Tibial nerve (tissue), 4 donors: ENCODE results near the gene RIMS4. TPM values are rescaled to one million over a fixed set of nuclear protein-coding genes. Genes with fewer than 3 reads are reported as not detected.

ENCODE experiments used
- DNase-seq, 2 donors: peaks; one replicate each; pipeline ENCODE4 v3.0.0-alpha.2; 2019; ENCODE audit warnings: low spot score in 2 of 2
- H3K27ac ChIP-seq, 4 donors: fragments of 200-600 bp; sonication (generic) in 3 of 4; one replicate each; pipeline ENCODE4 v1.5.1; 2017 to 2019; ENCODE audit warnings: mild to moderate bottlenecking in 1 of 4
- H3K27me3 ChIP-seq, 2 donors: fragments of 200-600 bp; sonication (generic) in 1 of 2; one replicate each; pipeline versions ENCODE4 v1.5.1 to v1.6.0; 2017 to 2019
- H3K36me3 ChIP-seq, 3 donors: fragments of 200-600 bp; sonication (generic); one replicate each; pipeline ENCODE4 v1.5.1; 2018 to 2019
- H3K4me1 ChIP-seq, 4 donors: fragments of 200-600 bp; sonication (generic) in 3 of 4; one replicate each; pipeline ENCODE4 v1.5.1; 2017 to 2019
- H3K4me3 ChIP-seq, 4 donors: fragments of 200-600 bp; sonication (generic) in 3 of 4; one replicate each; pipeline ENCODE4 v1.5.1; 2017 to 2019; ENCODE audit warnings: mild to moderate bottlenecking in 1 of 4, moderate library complexity in 1 of 4
- H3K9me3 ChIP-seq, 4 donors: fragments of 200-600 bp; sonication (generic) in 3 of 4; one replicate each; pipeline ENCODE4 v1.5.1; 2017 to 2019
- CTCF ChIP-seq, 5 experiments: fragments of 200-600 bp in 3 of 5; fragments of 450-650 bp in 2 of 5; sonication (generic) in 3 of 5; IDR thresholded peaks; one replicate each; pipeline ENCODE4 v1.5.1; 2016 to 2019; ENCODE audit warnings: antibody characterized with exemption in 5 of 5, mild to moderate bottlenecking in 3 of 5, moderate library complexity in 2 of 5
- EP300 ChIP-seq, 2 donors: sonication (generic); formaldehyde crosslinking; IDR thresholded peaks; one replicate each; pipeline ENCODE4 v1.6.1; 2017; ENCODE audit warnings: antibody characterized with exemption in 2 of 2, mild to moderate bottlenecking in 1 of 2
- POLR2A ChIP-seq, 2 donors: fragments of 450-650 bp; IDR thresholded peaks; one replicate each; pipeline ENCODE4 v1.6.1; 2017; ENCODE audit warnings: antibody characterized with exemption in 2 of 2, mild to moderate bottlenecking in 2 of 2, moderate library complexity in 2 of 2
- WGBS, 2 donors: methylation state at CpG; one replicate each; pipeline ENCODE4 v1.1.5; 2018; 5-methylcytosine and 5-hydroxymethylcytosine counted together
- total RNA-seq, 4 donors: library from RNA; depleted of rRNA; stranded (reverse); fragments of >200 nt; gene quantifications; one replicate each; pipeline ENCODE4 v1.1.0, GENCODE V29; 2016

RIMS4 gene
- total RNA-seq, 4 donors from 2014 or later, result 0.21 to 4.7 (median 1.7) TPM

DNA sequence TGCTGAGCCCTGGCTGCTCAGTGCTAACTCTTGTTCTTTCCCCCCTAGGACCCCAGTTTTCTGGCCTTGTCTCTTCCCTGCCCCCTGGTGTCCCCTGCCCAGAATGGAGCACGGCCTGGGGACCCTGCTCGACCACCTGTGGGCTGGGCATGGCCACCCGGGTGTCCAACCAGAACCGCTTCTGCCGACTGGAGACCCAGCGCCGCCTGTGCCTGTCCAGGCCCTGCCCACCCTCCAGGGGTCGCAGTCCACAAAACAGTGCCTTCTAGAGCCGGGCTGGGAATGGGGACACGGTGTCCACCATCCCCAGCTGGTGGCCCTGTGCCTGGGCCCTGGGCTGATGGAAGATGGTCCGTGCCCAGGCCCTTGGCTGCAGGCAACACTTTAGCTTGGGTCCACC lies 83.3 kb downstream of the RIMS4 start:
- no peaks in the 10 kb centered on the region for H3K9me3 ChIP-seq
- H3K27ac ChIP-seq, result peak overlapping the region in 1 of 4 donors; percentile 24
- no peaks in the 10 kb centered on the region for H3K36me3 ChIP-seq
- 90 to 91% methylated on average over 11 of the region's 11 CpGs for WGBS, 2 donors
- H3K4me3 ChIP-seq, result no peak overlapping the region
- DNase-seq, result no peak
- TF ChIP-seq CTCF (IDR thresholded peaks at IDR 0.05) (no peak), EP300 (IDR thresholded peaks at IDR 0.05) (no peak), POLR2A (IDR thresholded peaks at IDR 0.05) (no peak)
- peaks cover 0 to 24% (median 9%) of the 10 kb centered on the region in 4 donors for H3K4me1 ChIP-seq
- no peaks in the 10 kb centered on the region for H3K27me3 ChIP-seq

DNA sequence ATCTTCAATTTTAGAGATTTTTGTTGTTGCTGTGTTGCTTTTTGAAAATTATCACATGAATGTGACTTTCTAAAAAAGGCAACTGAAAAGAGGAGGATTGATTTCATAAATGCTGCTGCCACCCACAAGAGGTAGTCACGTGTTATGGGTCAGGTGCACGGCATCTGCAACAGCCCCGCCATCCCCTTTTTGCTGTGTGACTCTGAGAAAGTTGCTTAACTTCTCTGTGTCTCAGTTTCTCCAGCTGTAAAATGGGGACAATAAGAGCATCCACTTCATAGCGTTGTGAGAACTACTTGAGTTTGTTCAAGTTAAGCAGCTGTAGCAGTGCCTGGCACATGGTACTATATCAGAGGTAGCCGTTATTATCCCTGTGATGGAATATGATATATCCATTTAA lies 84.5 kb downstream of the RIMS4 start:
- WGBS, 2 donors, result 73 to 77% methylated on average over 5 of the region's 5 CpGs
- H3K4me1 ChIP-seq, result peaks cover 0 to 32% (median 9%) of the 10 kb centered on the region in 4 donors
- H3K36me3 ChIP-seq, result no peaks in the 10 kb centered on the region
- H3K27ac ChIP-seq, result no peak overlapping the region
- no peaks in the 10 kb centered on the region for H3K9me3 ChIP-seq
- DNase-seq, result no peak
- H3K4me3 ChIP-seq, result no peak overlapping the region
- TF ChIP-seq POLR2A (IDR thresholded peaks at IDR 0.05) (no peak), EP300 (IDR thresholded peaks at IDR 0.05) (no peak), CTCF (IDR thresholded peaks at IDR 0.05) (no peak)
- no peaks in the 10 kb centered on the region for H3K27me3 ChIP-seq

GRCh38 chr20:44724423-44725091 lies 85.8 kb downstream of the RIMS4 start:
- no peak for TF ChIP-seq POLR2A (IDR thresholded peaks at IDR 0.05)
- no peak for TF ChIP-seq CTCF (IDR thresholded peaks at IDR 0.05)
- no peak for TF ChIP-seq EP300 (IDR thresholded peaks at IDR 0.05)
- WGBS, 2 donors, result 68 to 73% methylated on average over 25 to 26 of the region's 26 CpGs
- Histone ChIP-seq H3K4me1 (peaks cover 0 to 35% (median 15%) of the 10 kb centered on the region in 4 donors), H3K36me3 (no peaks in the 10 kb centered on the region), H3K4me3 (no peak overlapping the region), H3K27me3 (no peaks in the 10 kb centered on the region), H3K9me3 (no peaks in the 10 kb centered on the region), H3K27ac (no peak overlapping the region)
- no peak for DNase-seq

DNA sequence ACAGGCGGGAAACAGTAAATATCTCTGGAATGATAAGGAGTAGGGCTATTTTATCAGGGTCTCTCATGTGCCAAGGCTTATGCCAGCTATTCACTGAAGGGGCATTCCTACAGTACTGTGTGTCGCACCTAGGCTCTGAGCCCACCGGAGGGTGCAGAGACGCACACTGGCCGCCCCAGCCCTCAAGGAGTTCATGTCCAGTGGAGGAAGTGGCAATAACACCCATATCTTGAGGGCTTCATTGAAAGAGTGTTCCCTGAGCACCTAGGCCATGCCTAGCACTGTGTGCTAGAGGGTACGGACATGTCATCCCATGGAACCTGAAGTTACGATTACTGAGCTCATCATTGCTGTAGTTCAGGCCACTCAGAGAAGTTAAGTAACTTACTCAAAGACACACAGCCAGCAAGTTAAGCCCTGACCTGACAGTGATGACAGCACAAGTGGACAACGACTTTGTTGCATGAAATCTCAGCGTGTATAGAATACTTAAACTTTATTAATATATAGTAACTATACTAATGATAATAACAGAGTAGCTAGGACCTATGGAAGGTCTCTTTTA lies 86.5 kb downstream of the RIMS4 start:
- Histone ChIP-seq H3K27me3 (no peaks in the 10 kb centered on the region), H3K9me3 (no peaks in the 10 kb centered on the region), H3K27ac (no peak overlapping the region), H3K4me1 (peaks cover 0 to 35% (median 17%) of the 10 kb centered on the region in 4 donors), H3K36me3 (no peaks in the 10 kb centered on the region), H3K4me3 (no peak overlapping the region)
- WGBS, 2 donors, result 89 to 93% methylated on average over 9 of the region's 9 CpGs
- no peak for DNase-seq
- no peak for TF ChIP-seq CTCF (IDR thresholded peaks at IDR 0.05)
- no peak for TF ChIP-seq POLR2A (IDR thresholded peaks at IDR 0.05)
- no peak for TF ChIP-seq EP300 (IDR thresholded peaks at IDR 0.05)

GRCh38 chr20:44723391-44723790 lies 87.0 kb downstream of the RIMS4 start:
- Histone ChIP-seq H3K4me1 (peaks cover 0 to 35% (median 16%) of the 10 kb centered on the region in 4 donors), H3K27ac (no peak overlapping the region), H3K36me3 (no peaks in the 10 kb centered on the region), H3K27me3 (no peaks in the 10 kb centered on the region), H3K4me3 (no peak overlapping the region), H3K9me3 (no peaks in the 10 kb centered on the region)
- DNase-seq, result no peak
- TF ChIP-seq CTCF (IDR thresholded peaks at IDR 0.05) (no peak), EP300 (IDR thresholded peaks at IDR 0.05) (no peak), POLR2A (IDR thresholded peaks at IDR 0.05) (no peak)
- 80 to 81% methylated on average over 7 of the region's 7 CpGs for WGBS, 2 donors
